Type B pancreatic cell (in vitro differentiated cells): Measurements from ENCODE around the gene CFAP300. TPM values are rescaled to one million over a fixed set of nuclear protein-coding genes. Genes with fewer than 3 reads are reported as not detected.
A peak's percentile ranks its signal among the peaks of the same experiment; 100 is the strongest.

Experiments used
- DNase-seq: peaks from one replicate; pipeline ENCODE4 v3.0.0; 2021; ENCODE audit warnings: mixed read lengths; ENCODE audit not compliant: unreplicated experiment; ENCODE audit errors: extremely low spot score
- H3K27ac Mint-ChIP-seq: 2 replicates; pipeline ENCODE4 v1.8.0; 2021; ENCODE audit warnings: mild to moderate bottlenecking, mixed read lengths
- H3K27me3 Mint-ChIP-seq: 2 replicates; pipeline ENCODE4 v1.8.0; 2021; ENCODE audit warnings: mixed read lengths
- H3K36me3 Mint-ChIP-seq: 2 replicates; pipeline ENCODE4 v1.8.0; 2021; ENCODE audit warnings: mixed read lengths
- H3K4me1 Mint-ChIP-seq: one replicate; pipeline ENCODE4 v1.8.0; 2021; ENCODE audit warnings: mixed read lengths; ENCODE audit not compliant: unreplicated experiment
- H3K4me3 Mint-ChIP-seq: 2 replicates; pipeline ENCODE4 v1.8.0; 2021; ENCODE audit warnings: mild to moderate bottlenecking, mixed read lengths
- H3K9me3 Mint-ChIP-seq: 2 replicates; pipeline ENCODE4 v1.8.0; 2021; ENCODE audit warnings: mixed read lengths
- CTCF ChIP-seq: fragments of 200-600 bp; sonication (generic); conservative IDR thresholded peaks from 2 replicates; pipeline ENCODE4 v1.5.0; 2021; ENCODE audit warnings: antibody characterized with exemption, mild to moderate bottlenecking
- total RNA-seq: library from RNA; stranded (reverse); gene quantifications from 2 replicates; pipeline ENCODE4 v1.2.1, GENCODE V29; 2021; ENCODE audit warnings: low replicate concordance

CFAP300 gene
- total RNA-seq, 1 donor from 2014 or later = 4.1 TPM

GRCh38 chr11:102099755-102100154 is 52.5 kb downstream of the CFAP300 start:
- TF ChIP-seq CTCF = no peak
- H3K9me3 Mint-ChIP-seq = no peaks in the 10 kb centered on the region
- no peak overlapping the region for H3K27ac Mint-ChIP-seq
- H3K36me3 Mint-ChIP-seq = no peaks in the 10 kb centered on the region
- DNase-seq = no peak
- no peak overlapping the region for H3K4me3 Mint-ChIP-seq
- H3K27me3 Mint-ChIP-seq = no peaks in the 10 kb centered on the region
- H3K4me1 Mint-ChIP-seq = peaks cover 10% of the 10 kb centered on the region

DNA sequence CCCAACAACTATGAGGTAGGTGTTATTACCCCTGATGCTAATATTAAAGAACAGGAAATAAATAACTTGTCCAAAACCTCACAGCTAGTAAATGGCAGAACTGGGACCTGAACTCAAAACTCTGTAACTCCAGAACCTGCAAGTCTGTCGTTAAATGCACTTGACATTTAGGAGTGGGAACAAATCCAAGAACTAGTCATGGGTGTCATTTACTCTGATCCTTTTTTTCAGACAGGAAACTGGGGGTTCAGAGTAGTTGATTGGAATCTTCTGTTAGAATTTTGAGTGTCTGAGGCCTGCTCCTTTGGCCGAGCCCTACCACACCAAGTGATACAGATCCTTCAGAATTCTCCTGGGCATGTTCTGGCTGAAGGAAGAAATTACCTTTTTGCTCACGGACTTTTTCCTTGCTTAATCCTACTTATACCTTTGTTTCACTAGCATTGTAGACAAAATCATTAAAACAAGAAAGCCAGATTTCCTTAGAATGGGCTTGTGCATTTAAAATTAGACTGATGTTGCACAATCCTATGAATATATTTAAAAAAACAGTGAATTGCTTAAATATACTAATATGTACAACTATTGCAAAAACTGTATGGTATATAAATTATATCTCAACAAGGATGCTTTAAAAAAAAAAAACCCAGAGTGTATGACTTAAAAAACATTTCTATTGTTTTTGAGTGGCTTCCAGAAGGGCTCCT is 61.6 kb downstream of the CFAP300 start:
- Mint-ChIP-seq H3K27me3 (no peaks in the 10 kb centered on the region), H3K9me3 (no peaks in the 10 kb centered on the region), H3K4me3 (peak overlapping the region; percentile 100), H3K27ac (peak overlapping the region; percentile 100), H3K36me3 (no peaks in the 10 kb centered on the region), H3K4me1 (peaks cover 13% of the 10 kb centered on the region)
- no peak for DNase-seq
- TF ChIP-seq CTCF = no peak

DNA sequence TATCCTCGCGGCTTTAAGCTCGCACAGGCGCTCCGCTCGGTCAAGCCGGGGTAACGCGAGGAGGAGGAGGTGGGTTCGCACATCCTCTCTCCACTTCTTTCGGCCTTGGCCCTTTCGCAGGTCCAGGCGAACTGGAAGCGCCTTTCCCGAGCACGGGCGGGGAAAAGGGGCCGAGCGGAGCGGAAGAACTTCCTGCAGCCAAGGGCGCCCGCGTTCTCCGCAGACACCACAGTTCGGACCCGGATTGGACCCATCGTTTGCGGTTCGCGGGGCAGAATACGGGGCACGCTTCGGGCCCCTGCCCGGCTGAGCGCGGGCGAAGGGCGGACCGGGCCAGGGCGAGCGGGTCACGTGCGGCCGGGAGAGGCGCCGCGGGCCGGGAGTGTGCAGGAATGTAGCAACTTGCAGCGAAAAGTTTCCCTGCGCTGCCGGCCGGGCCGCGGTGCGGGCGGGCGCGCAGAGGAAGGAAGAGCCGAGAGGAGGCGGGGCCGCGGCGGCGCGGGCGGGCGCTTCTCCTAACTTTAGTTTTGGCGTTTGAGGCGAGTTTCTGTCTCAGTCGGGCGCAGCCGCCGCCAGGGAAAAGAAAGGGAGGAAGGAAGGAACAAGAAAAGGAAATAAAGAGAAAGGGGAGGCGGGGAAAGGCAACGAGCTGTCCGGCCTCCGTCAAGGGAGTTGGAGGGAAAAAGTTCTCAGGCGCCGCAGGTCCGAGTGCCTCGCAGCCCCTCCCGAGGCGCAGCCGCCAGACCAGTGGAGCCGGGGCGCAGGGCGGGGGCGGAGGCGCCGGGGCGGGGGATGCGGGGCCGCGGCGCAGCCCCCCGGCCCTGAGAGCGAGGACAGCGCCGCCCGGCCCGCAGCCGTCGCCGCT is 62.9 kb downstream of the CFAP300 start, which contains the start of gene YAP1:
Gene YAP1 (plus strand): TSS at position 552 of the 865 bp plus-strand sequence. CDS start 402 bp downstream, outside the sequence.
- Mint-ChIP-seq H3K4me3 (peak within 1 kb of the TSS; percentile 100), H3K27me3 (no peaks in the 10 kb centered on the region), H3K36me3 (peaks cover 6% of the 10 kb centered on the region), H3K9me3 (no peaks in the 10 kb centered on the region), H3K4me1 (peaks cover 23% of the 10 kb centered on the region), H3K27ac (peak within 1 kb of the TSS; percentile 100)
- TF ChIP-seq CTCF = peak; percentile 28
- DNase-seq = peak; percentile 94

DNA sequence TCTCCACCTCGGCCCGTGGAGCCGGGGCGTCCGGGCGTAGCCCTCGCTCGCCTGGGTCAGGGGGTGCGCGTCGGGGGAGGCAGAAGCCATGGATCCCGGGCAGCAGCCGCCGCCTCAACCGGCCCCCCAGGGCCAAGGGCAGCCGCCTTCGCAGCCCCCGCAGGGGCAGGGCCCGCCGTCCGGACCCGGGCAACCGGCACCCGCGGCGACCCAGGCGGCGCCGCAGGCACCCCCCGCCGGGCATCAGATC is 63.4 kb downstream of the CFAP300 start:
- no peaks in the 10 kb centered on the region for H3K9me3 Mint-ChIP-seq
- H3K36me3 Mint-ChIP-seq = peaks cover 9% of the 10 kb centered on the region
- H3K4me3 Mint-ChIP-seq = peak overlapping the region; percentile 99
- H3K27ac Mint-ChIP-seq = peak overlapping the region; percentile 100
- H3K4me1 Mint-ChIP-seq = peaks cover 28% of the 10 kb centered on the region
- DNase-seq = no peak
- no peak for TF ChIP-seq CTCF
- H3K27me3 Mint-ChIP-seq = no peaks in the 10 kb centered on the region

DNA sequence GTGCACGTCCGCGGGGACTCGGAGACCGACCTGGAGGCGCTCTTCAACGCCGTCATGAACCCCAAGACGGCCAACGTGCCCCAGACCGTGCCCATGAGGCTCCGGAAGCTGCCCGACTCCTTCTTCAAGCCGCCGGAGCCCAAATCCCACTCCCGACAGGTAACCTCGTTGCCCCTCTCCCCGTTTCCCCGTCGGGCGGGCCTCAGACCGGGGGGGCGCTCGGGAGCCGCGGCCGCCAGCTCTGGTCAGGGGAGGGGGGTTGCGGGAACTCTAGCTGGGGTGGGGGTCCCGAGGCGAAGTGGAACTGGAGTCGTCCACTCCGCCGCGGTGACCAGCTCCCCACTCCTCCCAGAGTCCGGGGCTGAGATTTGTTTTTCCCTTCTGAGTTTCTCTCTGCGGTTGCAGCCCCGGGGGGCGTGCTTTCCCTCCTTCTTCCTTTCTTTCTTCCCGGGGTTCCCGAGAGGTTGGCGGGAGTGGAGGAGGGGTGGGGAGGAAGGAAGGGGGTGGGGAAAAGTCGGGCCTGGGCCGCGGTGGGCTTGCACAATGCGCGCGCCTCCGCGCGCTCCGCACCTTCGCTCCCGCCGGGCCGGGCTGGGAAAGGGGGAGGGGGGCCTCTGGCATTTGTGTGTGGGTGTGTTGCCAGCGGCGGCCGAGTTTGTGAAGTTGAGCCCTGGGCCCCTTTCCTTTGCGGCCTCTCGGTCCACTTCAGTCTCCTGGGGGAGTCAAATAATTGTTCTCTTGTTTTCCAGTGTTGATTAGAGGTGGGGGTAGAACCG is 64.0 kb downstream of the CFAP300 start:
- Mint-ChIP-seq H3K27ac (peak overlapping the region; percentile 100), H3K9me3 (no peaks in the 10 kb centered on the region), H3K36me3 (peaks cover 9% of the 10 kb centered on the region), H3K4me3 (peak overlapping the region; percentile 99), H3K27me3 (no peaks in the 10 kb centered on the region), H3K4me1 (peaks cover 33% of the 10 kb centered on the region)
- TF ChIP-seq CTCF = no peak
- peak; percentile 94 for DNase-seq
